ENCODE measurements around the gene ZNF621.

- TF ChIP-seq EZH2 (IDR thresholded peaks at IDR 0.05; ENCODE audit: low read length, missing control alignments) = no peak
- TF ChIP-seq CTCF (conservative IDR thresholded peaks at IDR 0.05 in 1 of 2, IDR thresholded peaks at IDR 0.05 in 1 of 2; ENCODE audit: low read depth in 1 of 2, low read length in 2 of 2) = no peak
These were observed 57.8 kb downstream of the ZNF621 start for GRCh38 chr3:40582401-40583027.
